Suprapubic skin (tissue), 3 donors: ENCODE measurements around the gene LTBP2.

Experiments
- CTCF ChIP-seq, 2 donors: fragments of 200-600 bp in 1 of 2; fragments of 450-650 bp in 1 of 2; sonication (generic) in 1 of 2; IDR thresholded peaks; one replicate each; pipeline ENCODE4 v1.5.1; 2016 to 2019; ENCODE audit warnings: antibody characterized with exemption in 2 of 2, mild to moderate bottlenecking in 1 of 2, moderate library complexity in 1 of 2
- POLR2AphosphoS5 ChIP-seq, 3 donors: sonication (generic); formaldehyde crosslinking; IDR thresholded peaks; one replicate each; pipeline ENCODE4 v1.6.1; 2017; ENCODE audit warnings: antibody characterized with exemption in 3 of 3

DNA sequence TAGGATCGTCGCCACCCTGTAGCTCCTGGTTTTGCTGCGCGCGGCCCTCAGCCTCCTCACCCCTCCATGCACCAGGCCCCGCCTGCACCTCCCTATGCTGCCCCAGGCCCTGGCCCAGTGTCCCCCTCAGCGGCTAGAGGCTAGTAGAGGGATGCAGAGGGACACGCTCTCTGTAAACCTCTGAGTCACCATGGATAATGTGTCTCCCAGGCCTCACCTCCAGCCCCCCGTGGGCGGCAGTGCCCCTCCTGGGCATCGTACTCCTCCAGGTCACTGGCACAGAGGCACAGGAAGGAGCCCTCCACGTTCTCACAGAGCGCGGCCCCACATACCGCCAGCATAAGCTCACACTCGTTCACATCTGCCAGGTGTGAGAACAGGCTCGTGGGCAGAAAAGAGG is 106.2 kb downstream of the LTBP2 start:
- TF ChIP-seq CTCF (IDR thresholded peaks at IDR 0.05) (no peak), POLR2AphosphoS5 (IDR thresholded peaks at IDR 0.05) (no peak)
